SH-SY5Y (cell line): ENCODE results near the gene DENND4C.

Experiments used
- GATA2 ChIP-seq: IDR thresholded peaks from 2 replicates; pipeline ENCODE4 v1.6.1; 2011; ENCODE audit warnings: mild to moderate bottlenecking, low read depth, low read length
- GATA3 ChIP-seq: IDR thresholded peaks from 2 replicates; pipeline ENCODE4 v1.6.1; 2011; ENCODE audit warnings: low read depth, mild to moderate bottlenecking, low read length, moderate library complexity

Gene DENND4C

GRCh38 chr9:19243366-19244033 is 13.0 kb downstream of the DENND4C start:
- TF ChIP-seq GATA3 (no peak), GATA2 (no peak)

GRCh38 chr9:19246891-19247290 is 16.4 kb downstream of the DENND4C start:
- TF ChIP-seq GATA3 = no peak
- TF ChIP-seq GATA2 = no peak

- TF ChIP-seq GATA2 (no peak), GATA3 (no peak)
These were observed 16.9 kb downstream of the DENND4C start for GRCh38 chr9:19247420-19247819.

- TF ChIP-seq GATA2 (no peak), GATA3 (no peak)
These were observed 21.8 kb downstream of the DENND4C start for GRCh38 chr9:19252174-19252884.

GRCh38 chr9:19252885-19253219 is 22.4 kb downstream of the DENND4C start:
- TF ChIP-seq GATA2 (no peak), GATA3 (no peak)

GRCh38 chr9:19255112-19255511 is 24.6 kb downstream of the DENND4C start:
- TF ChIP-seq GATA2 (no peak), GATA3 (no peak)

GRCh38 chr9:19255821-19256220 is 25.3 kb downstream of the DENND4C start:
- TF ChIP-seq GATA3 (no peak), GATA2 (no peak)

- TF ChIP-seq GATA2 (no peak), GATA3 (no peak)
These were observed 39.1 kb downstream of the DENND4C start for GRCh38 chr9:19269582-19269981.

- TF ChIP-seq GATA2 = no peak
- TF ChIP-seq GATA3 = no peak
These were observed 40.0 kb downstream of the DENND4C start for GRCh38 chr9:19270421-19270949.

GRCh38 chr9:19271081-19271480 is 40.6 kb downstream of the DENND4C start:
- TF ChIP-seq GATA2 = no peak
- TF ChIP-seq GATA3 = no peak

GRCh38 chr9:19281801-19282200 is 51.3 kb downstream of the DENND4C start:
- no peak for TF ChIP-seq GATA2
- no peak for TF ChIP-seq GATA3

- TF ChIP-seq GATA2 = no peak
- TF ChIP-seq GATA3 = no peak
These were observed 52.7 kb downstream of the DENND4C start for GRCh38 chr9:19283072-19283710.

- no peak for TF ChIP-seq GATA3
- no peak for TF ChIP-seq GATA2
These were observed 54.2 kb downstream of the DENND4C start for GRCh38 chr9:19284729-19285128.

- no peak for TF ChIP-seq GATA3
- no peak for TF ChIP-seq GATA2
These were observed 56.2 kb downstream of the DENND4C start for GRCh38 chr9:19286634-19287188.

GRCh38 chr9:19288081-19288480 is 57.6 kb downstream of the DENND4C start:
- TF ChIP-seq GATA2 (no peak), GATA3 (no peak)
